Measurements from ENCODE around the gene EQTN. TPM values are rescaled to one million over a fixed set of nuclear protein-coding genes. Genes with fewer than 3 reads are reported as not detected.
A peak's percentile ranks its signal among the peaks of the same experiment; 100 is the strongest.

The EQTN gene
- total RNA-seq, 4 donors from 2014 or later = 0.45 TPM; not detected in 3

DNA sequence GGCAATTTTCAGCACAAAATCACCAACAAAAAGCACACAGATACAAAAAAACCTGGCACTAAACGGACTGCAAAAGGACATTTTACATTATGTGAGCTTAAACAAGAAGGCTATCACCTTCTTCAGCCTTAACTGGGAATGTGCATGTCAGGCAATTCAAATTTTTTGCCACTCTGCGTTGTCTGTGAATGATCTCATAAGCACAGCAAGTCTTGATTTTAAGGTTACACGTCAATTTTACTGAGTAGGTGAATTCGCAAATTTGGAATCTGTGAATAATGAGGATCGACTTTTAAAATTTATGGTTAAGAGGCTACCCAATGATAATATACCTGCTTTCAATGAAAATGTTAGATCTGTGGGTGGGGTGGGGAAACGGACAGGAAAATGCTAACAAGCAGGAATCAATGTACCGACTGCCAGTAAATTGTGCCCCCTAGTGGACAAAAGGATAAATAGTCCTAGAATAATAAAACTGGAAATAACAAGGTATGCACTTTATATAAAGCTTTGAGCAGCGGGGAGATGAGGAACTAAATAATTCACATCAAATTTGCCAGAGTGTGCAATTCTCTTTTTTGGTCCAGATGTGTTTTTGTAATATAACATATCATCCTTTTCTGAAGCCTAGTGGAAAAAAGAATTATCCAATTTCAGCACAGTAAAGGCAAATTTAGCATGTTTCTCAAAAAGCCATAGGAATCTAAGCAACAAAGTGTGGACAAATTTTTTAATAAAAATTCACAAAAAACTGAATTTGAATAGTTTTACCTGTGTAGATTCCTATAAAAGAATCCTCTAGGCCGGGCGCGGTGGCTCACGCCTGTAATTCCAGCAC, 20.5 kb downstream of the EQTN start:
- Histone ChIP-seq H3K4me3 (replicated peaks in 1 of 3) (no peak overlapping the region), H3K36me3 (no peaks in the 10 kb centered on the region), H3K4me1 (peaks cover 0 to 9% of the 10 kb centered on the region in 2 donors), H3K27ac (no peak overlapping the region), H3K27me3 (no peaks in the 10 kb centered on the region), H3K9me3 (no peaks in the 10 kb centered on the region)
- 39 to 41% methylated on average over 12 of the region's 12 CpGs for WGBS, 2 donors
- peak in 1 of 2 donors; percentile 27 for DNase-seq
- TF ChIP-seq CTCF (IDR thresholded peaks at IDR 0.05) (peak; percentile 33 to 83 (median 76)), POLR2A (IDR thresholded peaks at IDR 0.05) (no peak)
- intact Hi-C loops (cut with DNase I) = loop anchor here (5.0 kb wide), 1 partner anchor 244 kb away; no protein-coding TSS in a partner anchor

- TF ChIP-seq POLR2A (IDR thresholded peaks at IDR 0.05) = no peak
- no peak for TF ChIP-seq CTCF (IDR thresholded peaks at IDR 0.05)
- intact Hi-C loops (cut with DNase I) = no loop called here
- Histone ChIP-seq H3K4me3 (replicated peaks in 1 of 3) (no peak overlapping the region), H3K36me3 (no peaks in the 10 kb centered on the region), H3K9me3 (no peaks in the 10 kb centered on the region), H3K27ac (no peak overlapping the region), H3K27me3 (no peaks in the 10 kb centered on the region), H3K4me1 (no peaks in the 10 kb centered on the region)
- no peak for DNase-seq
- WGBS, 2 donors = 81 to 89% methylated on average over 1 of the region's 1 CpG
These were observed 23.8 kb downstream of the EQTN start for GRCh38 chr9:27273186-27273585.

DNA sequence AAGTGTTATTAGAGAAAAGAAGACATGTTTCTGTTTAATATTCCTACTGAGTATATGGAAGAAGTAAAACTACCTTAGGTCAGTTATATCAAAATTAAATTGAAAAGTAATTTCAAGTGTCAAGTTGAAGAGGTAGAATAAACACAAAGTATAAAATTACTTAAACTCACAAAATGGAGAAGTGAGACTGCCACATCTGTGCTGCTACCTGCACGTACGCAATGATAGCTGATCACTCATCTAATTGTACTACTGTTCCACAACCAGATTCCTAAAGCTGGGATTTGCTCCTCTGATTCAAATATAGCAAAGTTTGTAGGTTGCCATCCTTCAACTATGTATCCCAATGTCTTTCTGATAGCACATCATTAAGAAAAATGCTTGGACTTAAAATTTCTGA, 24.8 kb downstream of the EQTN start:
- WGBS, 2 donors = 94% methylated on average over 2 of the region's 2 CpGs
- H3K27ac ChIP-seq = no peak overlapping the region
- TF ChIP-seq CTCF (IDR thresholded peaks at IDR 0.05) (no peak), POLR2A (IDR thresholded peaks at IDR 0.05) (no peak)
- H3K9me3 ChIP-seq = no peaks in the 10 kb centered on the region
- H3K36me3 ChIP-seq = no peaks in the 10 kb centered on the region
- intact Hi-C loops (cut with DNase I) = no loop called here
- H3K27me3 ChIP-seq = no peaks in the 10 kb centered on the region
- no peaks in the 10 kb centered on the region for H3K4me1 ChIP-seq
- no peak overlapping the region for H3K4me3 ChIP-seq (replicated peaks in 1 of 3)
- no peak for DNase-seq

GRCh38 chr9:27261517-27262211, 35.3 kb downstream of the EQTN start:
- 19 to 38% methylated on average over 4 of the region's 4 CpGs for WGBS, 2 donors
- intact Hi-C loops (cut with DNase I) = no loop called here
- H3K36me3 ChIP-seq = no peaks in the 10 kb centered on the region
- H3K4me3 ChIP-seq (replicated peaks in 1 of 3) = no peak overlapping the region
- H3K27me3 ChIP-seq = no peaks in the 10 kb centered on the region
- H3K27ac ChIP-seq = peak overlapping the region; percentile 31 to 66 (median 63)
- peak; percentile 60 to 70 for DNase-seq
- H3K4me1 ChIP-seq = peaks cover 5 to 30% of the 10 kb centered on the region in 2 donors
- no peak for TF ChIP-seq CTCF (IDR thresholded peaks at IDR 0.05)
- no peak for TF ChIP-seq POLR2A (IDR thresholded peaks at IDR 0.05)
- no peaks in the 10 kb centered on the region for H3K9me3 ChIP-seq
